Activated CD4-positive, alpha-beta T cell treated with anti-CD3 and anti-CD28 coated beads for 36 hours (primary cell): ENCODE data around the gene MICAL2. TPM values are rescaled to one million over a fixed set of nuclear protein-coding genes. Genes with fewer than 3 reads are reported as not detected.

Source experiments
- ATAC-seq: fragments of 200-7000 bp; cut with Tn5 transposase; one replicate; pipeline ENCODE4 v1.10.0; 2021; ENCODE audit warnings: mild to moderate bottlenecking, moderate library complexity
- CTCF ChIA-PET: fragments of 350-600 bp; sonication (Branson Sonifier 250); formaldehyde crosslinking; loops from one replicate; lab custom pipeline; 2021; ENCODE audit warnings: antibody characterized with exemption; lab: Charles Lee
- POLR2A ChIA-PET: fragments of 350-600 bp; sonication (Branson Sonifier 250); formaldehyde crosslinking; loops from one replicate; lab custom pipeline; 2021; ENCODE audit warnings: antibody characterized with exemption, inconsistent platforms; lab: Charles Lee
- DNase-seq: peaks from one replicate; pipeline ENCODE4 v3.0.0-alpha.2; 2020
- H3K27ac Mint-ChIP-seq: one replicate; pipeline ENCODE4 v1.8.0; 2021; ENCODE audit warnings: mixed read lengths
- H3K27me3 Mint-ChIP-seq: one replicate; pipeline ENCODE4 v1.8.0; 2021; ENCODE audit warnings: mixed read lengths
- H3K36me3 Mint-ChIP-seq: one replicate; pipeline ENCODE4 v1.8.0; 2021; ENCODE audit warnings: low read depth, mixed read lengths
- H3K4me1 Mint-ChIP-seq: one replicate; pipeline ENCODE4 v1.8.0; 2021; ENCODE audit warnings: mixed read lengths
- H3K4me3 Mint-ChIP-seq: one replicate; pipeline ENCODE4 v1.8.0; 2021; ENCODE audit warnings: mild to moderate bottlenecking, moderate library complexity, mixed read lengths
- H3K9me3 Mint-ChIP-seq: one replicate; pipeline ENCODE4 v1.8.0; 2021; ENCODE audit warnings: low read depth, mixed read lengths
- intact Hi-C, 2 experiments: fragments of 100-400 bp; cut with DNase I in 1 of 2; cut with micrococcal nuclease in 1 of 2; formaldehyde crosslinking; loops; one replicate each; pipeline versions ENCODE4 v1.14.2 to v1.15.1; 2022 to 2024; cut with DNase I, micrococcal nuclease
- total RNA-seq, 2 experiments: library from RNA; stranded (reverse); gene quantifications; one replicate each; pipeline ENCODE4 v1.2.3, GENCODE V29; 2021

MICAL2 gene
- total RNA-seq, 2 experiments from 2014 or later = 186 to 207 TPM

DNA sequence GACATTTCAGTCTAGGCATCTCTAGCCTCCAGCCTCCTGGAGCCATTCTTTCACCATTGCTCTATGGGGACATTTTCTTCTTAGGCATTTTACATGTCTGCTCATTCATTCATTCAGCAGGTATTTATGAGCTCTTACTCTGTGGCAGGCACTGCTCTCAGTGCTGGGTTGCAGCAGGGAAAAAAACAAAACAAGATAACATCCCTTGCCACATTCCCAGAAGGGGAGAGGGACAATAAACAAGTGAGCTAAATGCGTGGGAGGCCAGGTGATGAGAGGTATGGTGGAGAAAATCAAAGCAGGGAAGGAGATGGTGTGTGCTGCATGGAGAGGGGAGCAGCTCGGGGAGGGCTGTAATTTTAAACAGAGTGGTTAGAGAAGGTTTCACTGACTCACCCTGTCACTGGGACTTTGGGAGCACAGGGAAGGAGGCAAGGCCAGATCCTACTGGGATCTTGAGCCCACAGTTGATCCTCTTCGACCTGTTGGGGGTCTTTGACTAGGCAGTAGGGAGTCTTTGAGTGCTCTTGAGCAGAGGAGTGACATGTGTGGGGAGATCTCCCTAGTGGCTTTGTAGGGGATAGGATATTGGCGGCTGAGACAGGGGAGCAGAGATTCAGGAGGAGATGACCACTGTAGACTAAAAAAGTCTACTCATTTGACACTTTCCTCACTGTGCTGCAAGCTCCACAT is 17.0 kb downstream of the MICAL2 start:
- no peak for DNase-seq
- Mint-ChIP-seq H3K27ac (no peak overlapping the region), H3K36me3 (peaks cover 6% of the 10 kb centered on the region), H3K27me3 (no peaks in the 10 kb centered on the region), H3K9me3 (no peaks in the 10 kb centered on the region), H3K4me3 (no peak overlapping the region), H3K4me1 (peaks cover 72% of the 10 kb centered on the region)
- ChIA-PET CTCF (interaction anchor here (0.7 to 1.7 kb wide), 3 partner anchors 9 to 743 kb away, joined by 3 to 5 read pairs (median 3); no protein-coding TSS in a partner anchor), POLR2A (interaction anchor here (0.6 kb wide), 1 partner anchor 21 kb away, joined by 4 read pairs; no protein-coding TSS in a partner anchor)
- intact Hi-C loops = no loop called here
- ATAC-seq = no peak

DNA sequence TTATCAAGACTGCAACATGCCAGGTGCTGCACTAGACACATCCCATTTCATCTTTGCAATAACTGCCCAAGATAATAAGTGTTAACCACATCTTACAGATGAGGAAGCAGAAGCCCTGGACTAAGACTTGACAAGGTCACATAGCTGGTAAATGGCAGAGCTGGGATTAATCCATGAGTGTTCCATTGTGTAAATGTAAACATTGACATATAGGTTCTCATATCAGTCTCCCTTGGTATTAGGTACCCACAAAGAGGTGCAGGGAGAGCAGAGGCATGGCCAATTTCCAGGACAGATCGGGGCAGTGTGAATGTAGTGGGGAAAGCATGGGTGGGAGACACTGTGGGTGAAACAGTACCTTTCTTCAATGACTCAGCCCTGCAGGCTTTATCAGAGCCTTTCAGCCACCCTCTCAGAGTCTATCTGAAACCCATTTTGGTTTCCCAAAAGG is 17.9 kb downstream of the MICAL2 start:
- H3K27me3 Mint-ChIP-seq = no peaks in the 10 kb centered on the region

GRCh38 chr11:12129227-12129626 is 18.8 kb downstream of the MICAL2 start:
- Mint-ChIP-seq H3K27ac (peak overlapping the region; percentile 12), H3K9me3 (no peaks in the 10 kb centered on the region), H3K4me1 (peaks cover 77% of the 10 kb centered on the region), H3K36me3 (peaks cover 6% of the 10 kb centered on the region), H3K4me3 (no peak overlapping the region), H3K27me3 (no peaks in the 10 kb centered on the region)
- intact Hi-C loops = no loop called here
- ChIA-PET CTCF (interaction anchor here (0.5 kb wide), 1 partner anchor 162 kb away, joined by 3 read pairs; no protein-coding TSS in a partner anchor), POLR2A (interaction anchor here (0.6 kb wide), 1 partner anchor 66 kb away, joined by 3 read pairs; no protein-coding TSS in a partner anchor)
- ATAC-seq (no peak), DNase-seq (no peak)

More for the DNA sequence above, 17.9 kb downstream of the MICAL2 start:
- DNase-seq (no peak), ATAC-seq (no peak)
- Mint-ChIP-seq H3K27ac (peak overlapping the region; percentile 11), H3K36me3 (peaks cover 6% of the 10 kb centered on the region), H3K4me1 (peaks cover 76% of the 10 kb centered on the region), H3K4me3 (no peak overlapping the region), H3K9me3 (no peaks in the 10 kb centered on the region)
- intact Hi-C loops = no loop called here
- ChIA-PET CTCF (interaction anchor here (1.1 kb wide), 1 partner anchor 13 kb away, joined by 3 read pairs; no protein-coding TSS in a partner anchor), POLR2A (no interaction called here)

DNA sequence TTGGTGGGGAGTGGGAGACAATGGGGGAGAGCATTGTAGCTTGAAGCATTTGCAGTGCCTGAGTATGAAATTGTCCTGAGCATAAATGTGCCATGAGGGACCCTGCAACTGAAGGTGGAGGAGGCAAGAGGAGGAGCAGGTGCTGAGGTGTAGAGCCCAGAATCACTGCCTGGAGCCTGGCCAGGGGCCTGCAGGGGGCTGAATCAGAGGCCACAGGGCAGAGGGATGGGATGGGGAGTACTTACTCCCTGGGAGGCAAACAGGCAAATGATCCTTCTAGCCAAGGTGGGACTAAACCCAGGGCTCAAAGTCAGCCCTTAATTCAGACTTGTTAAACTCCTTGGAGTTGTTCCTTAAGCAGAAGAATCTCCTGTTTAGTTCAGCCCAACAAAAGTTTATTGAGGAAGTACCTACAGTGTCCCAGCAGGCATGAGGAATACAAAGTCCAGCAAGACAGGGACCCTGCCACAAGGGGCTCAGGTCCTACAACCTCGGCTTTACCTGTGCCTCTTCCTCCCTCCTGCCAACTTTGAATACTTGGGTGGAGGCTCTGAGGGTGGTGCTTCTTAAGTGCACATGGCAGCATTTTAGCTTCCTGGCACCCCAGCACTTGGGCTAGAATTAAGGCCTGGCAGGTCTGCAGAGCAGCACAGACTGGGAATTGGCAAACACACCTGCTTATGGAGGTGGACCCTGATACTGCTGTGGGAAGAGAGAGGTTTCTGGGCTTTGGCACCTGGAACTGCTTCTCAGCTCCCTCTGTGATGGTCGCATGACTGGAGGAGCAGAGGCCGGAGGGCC is 20.0 kb downstream of the MICAL2 start:
- Mint-ChIP-seq H3K4me3 (no peak overlapping the region), H3K36me3 (peaks cover 4% of the 10 kb centered on the region), H3K9me3 (no peaks in the 10 kb centered on the region), H3K27ac (peak overlapping the region; percentile 10), H3K27me3 (no peaks in the 10 kb centered on the region), H3K4me1 (peaks cover 73% of the 10 kb centered on the region)
- DNase-seq (no peak), ATAC-seq (no peak)
- CTCF ChIA-PET = no interaction called here
- POLR2A ChIA-PET = interaction anchor here (0.6 kb wide), 1 partner anchor 64 kb away, joined by 3 read pairs; no protein-coding TSS in a partner anchor
- intact Hi-C loops = no loop called here

DNA sequence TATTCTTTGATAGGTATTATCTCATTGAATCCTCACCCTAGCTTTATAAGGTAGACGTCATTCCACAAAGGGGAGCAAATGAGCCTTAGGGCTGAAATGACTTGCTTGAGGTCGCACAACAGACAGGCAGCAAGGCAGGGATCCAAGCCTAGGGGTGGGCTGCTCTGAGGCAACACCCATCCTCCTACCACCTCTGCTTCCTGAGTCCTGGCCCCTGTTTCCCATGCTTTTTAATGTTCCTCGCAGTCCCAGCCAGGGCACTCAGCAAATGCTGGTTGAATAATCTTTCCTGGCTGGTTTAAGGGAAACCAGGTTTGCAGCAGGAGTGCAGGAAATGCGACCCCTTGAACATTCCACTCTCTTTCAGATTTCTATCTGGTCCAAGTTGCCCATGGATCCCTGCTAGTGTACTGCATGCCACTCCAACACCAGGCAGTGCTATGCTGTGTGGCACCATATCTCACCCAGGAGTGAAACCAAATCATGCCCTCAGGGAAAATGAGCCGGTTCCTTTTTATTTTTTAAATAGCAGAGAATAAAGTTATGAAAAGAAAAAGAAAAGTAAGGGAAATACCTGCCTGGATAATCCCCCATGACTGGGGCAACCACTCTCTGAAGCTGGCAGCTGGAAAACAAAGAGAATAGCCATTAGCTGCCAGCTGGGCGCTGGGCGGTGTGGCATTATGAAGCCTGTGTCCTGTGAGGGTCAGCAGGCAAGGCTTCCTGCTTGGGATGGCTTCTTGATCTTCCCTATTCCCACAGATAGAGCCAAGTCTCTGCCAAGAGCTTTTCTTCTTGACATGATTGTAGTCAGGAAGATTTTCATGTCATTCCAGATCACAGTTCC is 21.8 kb downstream of the MICAL2 start:
- Mint-ChIP-seq H3K4me3 (no peak overlapping the region), H3K27ac (no peak overlapping the region), H3K36me3 (peaks cover 4% of the 10 kb centered on the region), H3K4me1 (peaks cover 57% of the 10 kb centered on the region), H3K27me3 (no peaks in the 10 kb centered on the region), H3K9me3 (no peaks in the 10 kb centered on the region)
- no peak for DNase-seq
- no peak for ATAC-seq
- intact Hi-C loops = no loop called here
- CTCF ChIA-PET = no interaction called here
- POLR2A ChIA-PET = interaction anchor here (0.6 kb wide), 1 partner anchor 17 kb away, joined by 4 read pairs; no protein-coding TSS in a partner anchor

DNA sequence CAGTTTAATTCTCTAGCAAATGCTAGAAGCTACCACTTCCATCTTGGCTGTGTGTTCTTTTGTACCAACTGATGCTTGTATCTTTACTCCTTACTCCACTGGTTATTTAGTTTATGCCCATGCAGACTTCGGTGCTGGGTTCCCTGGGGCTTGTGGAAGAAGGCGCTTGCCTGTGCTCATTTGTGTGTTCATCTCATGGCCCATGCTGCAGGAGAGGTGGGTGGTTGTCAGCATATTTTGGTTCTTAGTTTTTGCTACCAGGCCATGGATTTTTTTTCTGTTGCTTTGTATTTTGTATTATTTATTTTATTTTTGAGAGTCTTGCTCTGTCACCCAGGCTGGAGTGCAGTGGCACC is 22.4 kb downstream of the MICAL2 start:
- ChIA-PET CTCF (no interaction called here), POLR2A (no interaction called here)
- Mint-ChIP-seq H3K27ac (no peak overlapping the region), H3K4me3 (no peak overlapping the region), H3K9me3 (no peaks in the 10 kb centered on the region), H3K4me1 (peaks cover 57% of the 10 kb centered on the region), H3K27me3 (no peaks in the 10 kb centered on the region), H3K36me3 (peaks cover 4% of the 10 kb centered on the region)
- ATAC-seq (no peak), DNase-seq (no peak)
- intact Hi-C loops = no loop called here

GRCh38 chr11:12133547-12134235 is 23.3 kb downstream of the MICAL2 start:
- Mint-ChIP-seq H3K36me3 (peaks cover 7% of the 10 kb centered on the region), H3K4me1 (peaks cover 57% of the 10 kb centered on the region), H3K9me3 (no peaks in the 10 kb centered on the region), H3K27ac (peak overlapping the region; percentile 70), H3K4me3 (no peak overlapping the region), H3K27me3 (no peaks in the 10 kb centered on the region)
- intact Hi-C loops = loop anchor here in 1 of 2 experiments (2.0 kb wide), 1 partner anchor 15 kb away; no protein-coding TSS in a partner anchor
- POLR2A ChIA-PET = interaction anchor here (0.7 to 1.0 kb wide), 3 partner anchors 17 to 63 kb away, joined by 3 to 11 read pairs (median 3); no protein-coding TSS in a partner anchor
- DNase-seq = peak; percentile 42
- CTCF ChIA-PET = interaction anchor here (0.9 to 1.9 kb wide), 4 partner anchors 14 to 102 kb away, joined by 4 to 7 read pairs (median 6); no protein-coding TSS in a partner anchor
- ATAC-seq = peak; percentile 70

DNA sequence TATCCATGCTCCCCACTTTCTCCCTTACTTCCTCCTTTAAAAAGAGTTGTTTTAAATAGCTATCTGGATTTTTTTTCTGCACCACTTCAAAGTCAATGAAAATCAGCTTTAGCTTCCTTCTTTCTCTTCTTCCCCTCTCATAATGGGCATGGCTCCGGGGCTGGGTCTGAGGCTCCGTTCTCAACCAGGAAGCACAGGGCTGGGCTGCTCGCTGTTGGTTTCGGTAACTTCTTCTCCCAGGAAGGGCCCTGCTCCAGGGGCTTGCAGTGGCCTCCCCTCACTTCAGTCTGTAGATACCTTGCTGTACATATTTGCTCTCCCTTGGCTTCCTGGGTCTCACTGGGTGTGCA is 23.8 kb downstream of the MICAL2 start:
- Mint-ChIP-seq H3K27ac (peak overlapping the region; percentile 70), H3K36me3 (peaks cover 9% of the 10 kb centered on the region), H3K9me3 (no peaks in the 10 kb centered on the region), H3K4me1 (peaks cover 58% of the 10 kb centered on the region), H3K27me3 (no peaks in the 10 kb centered on the region), H3K4me3 (peak overlapping the region; percentile 27)
- intact Hi-C loops = loop anchor here in 1 of 2 experiments (2.0 kb wide), 1 partner anchor 15 kb away; no protein-coding TSS in a partner anchor
- ChIA-PET POLR2A (interaction anchor here (0.7 to 1.0 kb wide), 2 partner anchors 17 to 63 kb away, joined by 3 read pairs; no protein-coding TSS in a partner anchor), CTCF (interaction anchor here (0.9 to 1.9 kb wide), 5 partner anchors 13 to 102 kb away, joined by 4 to 7 read pairs (median 6); no protein-coding TSS in a partner anchor)
- ATAC-seq (no peak), DNase-seq (no peak)

- intact Hi-C loops = loop anchor here in 1 of 2 experiments (2.0 kb wide), 1 partner anchor 14 kb away; no protein-coding TSS in a partner anchor
- Mint-ChIP-seq H3K4me1 (peaks cover 56% of the 10 kb centered on the region), H3K27me3 (no peaks in the 10 kb centered on the region), H3K36me3 (peaks cover 15% of the 10 kb centered on the region), H3K9me3 (no peaks in the 10 kb centered on the region), H3K27ac (no peak overlapping the region), H3K4me3 (no peak overlapping the region)
- DNase-seq (no peak), ATAC-seq (no peak)
- CTCF ChIA-PET = interaction anchor here (1.0 to 1.9 kb wide), 5 partner anchors 10 to 52 kb away, joined by 3 to 7 read pairs (median 4); no protein-coding TSS in a partner anchor
- POLR2A ChIA-PET = interaction anchor here (1.9 kb wide), 1 partner anchor 16 kb away, joined by 6 read pairs; no protein-coding TSS in a partner anchor
These were observed 24.8 kb downstream of the MICAL2 start for GRCh38 chr11:12135185-12135584.
